K562 (cell line): ENCODE data around the gene KLHL22. TPM values are rescaled to one million over a fixed set of nuclear protein-coding genes. Genes with fewer than 3 reads are reported as not detected.

Experiments used
- CHCHD3 ChIP-seq: fragments of 250-450 bp; sonication (Bioruptor Pico); IDR thresholded peaks from 2 replicates; pipeline ENCODE4 v2.1.2; 2022; ENCODE audit warnings: mild to moderate bottlenecking
- GATA2 ChIP-seq: sonication (generic); formaldehyde crosslinking; IDR thresholded peaks from 2 replicates; pipeline ENCODE4 v1.4.0; 2020; ENCODE audit warnings: mild to moderate bottlenecking, missing genetic modification reagents
- HOXB6 ChIP-seq: fragments of 250-450 bp; sonication (Bioruptor Pico); IDR thresholded peaks from 2 replicates; pipeline ENCODE4 v1.5.1; 2022; ENCODE audit warnings: mild to moderate bottlenecking, borderline replicate concordance
- MTF1 ChIP-seq: fragments of 250-450 bp; sonication (Bioruptor Pico); IDR thresholded peaks from 2 replicates; pipeline ENCODE4 v1.9.0; 2021; ENCODE audit warnings: moderate library complexity, mild to moderate bottlenecking, inconsistent platforms, borderline replicate concordance
- POLR2A ChIP-seq: fragments of 450-650 bp; conservative IDR thresholded peaks from 2 replicates; pipeline ENCODE4 v1.6.1; 2016
- RBBP5 ChIP-seq: fragments of 200-600 bp; sonication (generic); IDR thresholded peaks from 2 replicates; pipeline ENCODE4 v1.6.1; 2012; ENCODE audit warnings: borderline replicate concordance, mild to moderate bottlenecking, low read length, control low read depth, inconsistent platforms; ENCODE audit not compliant: insufficient read depth, poor library complexity, severe bottlenecking
- SIN3A ChIP-seq, 2 experiments: fragments of 150-350 bp in 1 of 2; IDR thresholded peaks; 2 replicates each; pipeline ENCODE4 v1.6.1; 2011 to 2016; ENCODE audit warnings: borderline replicate concordance in 2 of 2, low read depth in 2 of 2, low read length in 2 of 2, mild to moderate bottlenecking in 2 of 2, moderate library complexity in 2 of 2; ENCODE audit not compliant: control insufficient read depth in 1 of 2
- SUPT5H ChIP-seq: fragments of 450-650 bp; IDR thresholded peaks from 2 replicates; pipeline ENCODE4 v1.6.1; 2016
- THAP12 ChIP-seq: fragments of 250-450 bp; sonication (Bioruptor Pico); IDR thresholded peaks from 2 replicates; pipeline ENCODE4 v1.9.0; 2021; ENCODE audit warnings: mild to moderate bottlenecking, inconsistent platforms
- XRCC5 ChIP-seq: fragments of 200-400 bp; formaldehyde crosslinking; IDR thresholded peaks from 2 replicates; pipeline ENCODE4 v1.6.1; 2017; ENCODE audit warnings: low read depth, mild to moderate bottlenecking, low read length
- ZNF395 ChIP-seq: fragments of 200-800 bp; sonication (Bioruptor generic); IDR thresholded peaks from 2 replicates; pipeline ENCODE4 v1.6.1; 2017; ENCODE audit warnings: missing genetic modification characterization, missing compliant biosample characterization
- polyA plus RNA-seq, 8 experiments: library from polyadenylated mRNA; depleted of rRNA in 4 of 8; stranded (reverse) in 5 of 8; unstranded in 3 of 8; fragments of >200 nt; fragmentation: Nextera tagmentation in 2 of 8; fragmentation: Illumina TruSeq in 1 of 8; extraction: Ambion mirVana in 2 of 8; extraction: Trizol in 1 of 8; gene quantifications; 2 replicates each; pipeline versions ENCODE4 v1.2.1 to v1.2.3, GENCODE V29; 2011 to 2014; ENCODE audit warnings: inconsistent platforms in 1 of 8, missing spikeins in 1 of 8
- total RNA-seq, 7 experiments: library from RNA; depleted of rRNA in 6 of 7; stranded (reverse); fragments of >200 nt in 6 of 7; fragmentation: Illumina TruSeq in 2 of 7; extraction: Trizol in 2 of 7; gene quantifications; 2 replicates each; pipeline versions ENCODE4 v1.2.1 to v1.2.3, GENCODE V29; 2011 to 2021; ENCODE audit warnings: low replicate concordance in 1 of 7
- TF ChIP-seq, protein P1 (sequence below): fragments of 450-650 bp; formaldehyde crosslinking; conservative IDR thresholded peaks from 2 replicates; pipeline ENCODE4 v1.4.0; 2022; ENCODE audit warnings: mild to moderate bottlenecking, missing genetic modification characterization
- TF ChIP-seq, protein P2 (sequence below), 2 experiments: fragments of 450-650 bp in 1 of 2; sonication (generic) in 1 of 2; formaldehyde crosslinking in 1 of 2; IDR thresholded peaks in 1 of 2; conservative IDR thresholded peaks in 1 of 2; 2 replicates each; pipeline versions ENCODE4 v1.6.1 to v1.8.1; 2016 to 2023; ENCODE audit warnings: mild to moderate bottlenecking in 2 of 2, moderate library complexity in 2 of 2, inconsistent platforms in 1 of 2, missing genetic modification reagents in 1 of 2
- TF ChIP-seq, protein P3 (sequence below): fragments of 450-650 bp; IDR thresholded peaks from 2 replicates; pipeline ENCODE4 v1.6.1; 2017; ENCODE audit warnings: antibody characterized with exemption, mild to moderate bottlenecking

The KLHL22 gene
- total and polyA plus RNA-seq, 9 of the 15 experiments (the other 6 are each of a cell fraction or from before 2014, with no cell fraction given): 1.3 to 25.6 (median 15.2) TPM

GRCh38 chr22:20469110-20469868 lies 26.3 kb downstream of the KLHL22 start (continued):
- TF ChIP-seq THAP12 (CRISPR knock-in tag) (peak; percentile 77; the same call in 1 of the 2 replicates), RBBP5 (peak; percentile 18), ZNF395 (CRISPR knock-in tag) (no peak), MTF1 (CRISPR knock-in tag) (no peak), HOXB6 (CRISPR knock-in tag) (no peak), POLR2A (0 out of 2 replicates have a peak, but pooled peaks have one; percentile 29), SIN3A (IDR thresholded peaks at IDR 0.05; ENCODE audit: borderline replicate concordance in 2 of 2, control insufficient read depth in 1 of 2, low read depth in 2 of 2, low read length in 2 of 2) (no peak), XRCC5 (no peak), SUPT5H (peak; percentile 44; the same call in 1 of the 2 replicates), GATA2 (peak; percentile 44; the same call in 1 of the 2 replicates), CHCHD3 (CRISPR knock-in tag) (no peak)
- TF ChIP-seq, protein P1, sequence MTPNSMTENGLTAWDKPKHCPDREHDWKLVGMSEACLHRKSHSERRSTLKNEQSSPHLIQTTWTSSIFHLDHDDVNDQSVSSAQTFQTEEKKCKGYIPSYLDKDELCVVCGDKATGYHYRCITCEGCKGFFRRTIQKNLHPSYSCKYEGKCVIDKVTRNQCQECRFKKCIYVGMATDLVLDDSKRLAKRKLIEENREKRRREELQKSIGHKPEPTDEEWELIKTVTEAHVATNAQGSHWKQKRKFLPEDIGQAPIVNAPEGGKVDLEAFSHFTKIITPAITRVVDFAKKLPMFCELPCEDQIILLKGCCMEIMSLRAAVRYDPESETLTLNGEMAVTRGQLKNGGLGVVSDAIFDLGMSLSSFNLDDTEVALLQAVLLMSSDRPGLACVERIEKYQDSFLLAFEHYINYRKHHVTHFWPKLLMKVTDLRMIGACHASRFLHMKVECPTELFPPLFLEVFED: 0 out of 2 replicates have a peak, but pooled peaks have one; percentile 35
- TF ChIP-seq, protein P2, sequence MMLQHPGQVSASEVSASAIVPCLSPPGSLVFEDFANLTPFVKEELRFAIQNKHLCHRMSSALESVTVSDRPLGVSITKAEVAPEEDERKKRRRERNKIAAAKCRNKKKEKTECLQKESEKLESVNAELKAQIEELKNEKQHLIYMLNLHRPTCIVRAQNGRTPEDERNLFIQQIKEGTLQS (IDR thresholded peaks at IDR 0.05): no peak
- TF ChIP-seq, protein P2 (CRISPR knock-in tag; conservative IDR thresholded peaks at IDR 0.05): 0 out of 2 replicates have a peak, but pooled peaks have one; percentile 15
- TF ChIP-seq, protein P3, sequence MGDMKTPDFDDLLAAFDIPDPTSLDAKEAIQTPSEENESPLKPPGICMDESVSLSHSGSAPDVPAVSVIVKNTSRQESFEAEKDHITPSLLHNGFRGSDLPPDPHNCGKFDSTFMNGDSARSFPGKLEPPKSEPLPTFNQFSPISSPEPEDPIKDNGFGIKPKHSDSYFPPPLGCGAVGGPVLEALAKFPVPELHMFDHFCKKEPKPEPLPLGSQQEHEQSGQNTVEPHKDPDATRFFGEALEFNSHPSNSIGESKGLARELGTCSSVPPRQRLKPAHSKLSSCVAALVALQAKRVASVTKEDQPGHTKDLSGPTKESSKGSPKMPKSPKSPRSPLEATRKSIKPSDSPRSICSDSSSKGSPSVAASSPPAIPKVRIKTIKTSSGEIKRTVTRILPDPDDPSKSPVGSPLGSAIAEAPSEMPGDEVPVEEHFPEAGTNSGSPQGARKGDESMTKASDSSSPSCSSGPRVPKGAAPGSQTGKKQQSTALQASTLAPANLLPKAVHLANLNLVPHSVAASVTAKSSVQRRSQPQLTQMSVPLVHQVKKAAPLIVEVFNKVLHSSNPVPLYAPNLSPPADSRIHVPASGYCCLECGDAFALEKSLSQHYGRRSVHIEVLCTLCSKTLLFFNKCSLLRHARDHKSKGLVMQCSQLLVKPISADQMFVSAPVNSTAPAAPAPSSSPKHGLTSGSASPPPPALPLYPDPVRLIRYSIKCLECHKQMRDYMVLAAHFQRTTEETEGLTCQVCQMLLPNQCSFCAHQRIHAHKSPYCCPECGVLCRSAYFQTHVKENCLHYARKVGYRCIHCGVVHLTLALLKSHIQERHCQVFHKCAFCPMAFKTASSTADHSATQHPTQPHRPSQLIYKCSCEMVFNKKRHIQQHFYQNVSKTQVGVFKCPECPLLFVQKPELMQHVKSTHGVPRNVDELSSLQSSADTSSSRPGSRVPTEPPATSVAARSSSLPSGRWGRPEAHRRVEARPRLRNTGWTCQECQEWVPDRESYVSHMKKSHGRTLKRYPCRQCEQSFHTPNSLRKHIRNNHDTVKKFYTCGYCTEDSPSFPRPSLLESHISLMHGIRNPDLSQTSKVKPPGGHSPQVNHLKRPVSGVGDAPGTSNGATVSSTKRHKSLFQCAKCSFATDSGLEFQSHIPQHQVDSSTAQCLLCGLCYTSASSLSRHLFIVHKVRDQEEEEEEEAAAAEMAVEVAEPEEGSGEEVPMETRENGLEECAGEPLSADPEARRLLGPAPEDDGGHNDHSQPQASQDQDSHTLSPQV: no peak
